K562 (cell line): Measurements from ENCODE around the gene KIF5A. TPM values are rescaled to one million over a fixed set of nuclear protein-coding genes. Genes with fewer than 3 reads are reported as not detected.

Source experiments
- CAMTA2 ChIP-seq: fragments of 250-450 bp; sonication (Bioruptor Pico); conservative IDR thresholded peaks from 2 replicates; pipeline ENCODE4 v1.5.1; 2022
- DNMT1 ChIP-seq: fragments of 450-650 bp; IDR thresholded peaks from 2 replicates; pipeline ENCODE4 v1.6.1; 2016; ENCODE audit warnings: antibody characterized with exemption, mild to moderate bottlenecking
- E2F5 ChIP-seq: sonication (generic); formaldehyde crosslinking; IDR thresholded peaks from 2 replicates; pipeline ENCODE4 v1.8.0; 2022; ENCODE audit warnings: mild to moderate bottlenecking, missing genetic modification reagents
- GABPB1 ChIP-seq: sonication (generic); formaldehyde crosslinking; IDR thresholded peaks from 2 replicates; pipeline ENCODE4 v1.8.0; 2022; ENCODE audit warnings: mild to moderate bottlenecking, missing genetic modification reagents
- GABPB2 ChIP-seq: fragments of 250-450 bp; sonication (Bioruptor Pico); conservative IDR thresholded peaks from 2 replicates; pipeline ENCODE4 v1.5.1; 2021; ENCODE audit warnings: mild to moderate bottlenecking
- GTF2A2 ChIP-seq: IDR thresholded peaks from 2 replicates; pipeline ENCODE4 v1.6.1; 2016; ENCODE audit warnings: mild to moderate bottlenecking, missing genetic modification characterization, missing compliant biosample characterization
- GTF3C2 ChIP-seq: IDR thresholded peaks from 3 replicates; pipeline ENCODE4 v1.6.1; 2011; ENCODE audit warnings: borderline replicate concordance, mild to moderate bottlenecking, moderate library complexity; ENCODE audit not compliant: insufficient read length; ENCODE audit errors: extremely low read depth
- HMGXB4 ChIP-seq: sonication (generic); formaldehyde crosslinking; IDR thresholded peaks from 2 replicates; pipeline ENCODE4 v1.8.1; 2023; ENCODE audit warnings: mild to moderate bottlenecking, missing genetic modification reagents
- KDM1A ChIP-seq, 2 experiments: fragments of 450-650 bp; IDR thresholded peaks; 2 replicates each; pipeline ENCODE4 v1.6.1; 2016; ENCODE audit warnings: mild to moderate bottlenecking in 2 of 2
- KLF1 ChIP-seq: fragments of 450-650 bp; IDR thresholded peaks from 2 replicates; pipeline ENCODE4 v1.6.1; 2016; ENCODE audit warnings: missing genetic modification characterization, missing compliant biosample characterization
- MAX ChIP-seq: sonication (generic); formaldehyde crosslinking; IDR thresholded peaks from 2 replicates; pipeline ENCODE4 v1.9.0; 2022; ENCODE audit warnings: mild to moderate bottlenecking, missing genetic modification reagents
- NR3C1 ChIP-seq: sonication (generic); formaldehyde crosslinking; IDR thresholded peaks from 2 replicates; pipeline ENCODE4 v1.8.1; 2022; ENCODE audit warnings: missing genetic modification reagents
- POLR2B ChIP-seq: fragments of 450-650 bp; IDR thresholded peaks from 2 replicates; pipeline ENCODE4 v1.6.1; 2018; ENCODE audit warnings: low read depth; ENCODE audit not compliant: partially characterized antibody
- PRDM10 ChIP-seq: fragments of 450-650 bp; IDR thresholded peaks from 2 replicates; pipeline ENCODE4 v1.6.1; 2018; ENCODE audit not compliant: partially characterized antibody
- TCFL5 ChIP-seq: fragments of 250-450 bp; sonication (Bioruptor Pico); conservative IDR thresholded peaks from 2 replicates; pipeline ENCODE4 v1.6.1; 2021; ENCODE audit warnings: mild to moderate bottlenecking, moderate library complexity, matching md5 sums
- XRCC4 ChIP-seq: IDR thresholded peaks from one replicate; pipeline ENCODE4 v1.6.1; 2011; ENCODE audit not compliant: insufficient read depth, insufficient read length; ENCODE audit errors: extremely low read depth
- ZNF212 ChIP-seq: fragments of 450-650 bp; formaldehyde crosslinking; IDR thresholded peaks from 2 replicates; pipeline ENCODE4 v1.4.0; 2020; ENCODE audit warnings: mild to moderate bottlenecking
- ZNF41 ChIP-seq: fragments of 250-450 bp; sonication (Bioruptor Pico); conservative IDR thresholded peaks from 2 replicates; pipeline ENCODE4 v1.4.0; 2020; ENCODE audit warnings: mild to moderate bottlenecking
- ZNF785 ChIP-seq: fragments of 250-450 bp; sonication (Bioruptor Pico); IDR thresholded peaks from 2 replicates; pipeline ENCODE4 v1.4.0; 2020; ENCODE audit warnings: mild to moderate bottlenecking
- polyA plus RNA-seq, 8 experiments: library from polyadenylated mRNA; depleted of rRNA in 4 of 8; stranded (reverse) in 5 of 8; unstranded in 3 of 8; fragments of >200 nt; fragmentation: Nextera tagmentation in 2 of 8; fragmentation: Illumina TruSeq in 1 of 8; extraction: Ambion mirVana in 2 of 8; extraction: Trizol in 1 of 8; gene quantifications; 2 replicates each; pipeline versions ENCODE4 v1.2.1 to v1.2.3, GENCODE V29; 2011 to 2014; ENCODE audit warnings: inconsistent platforms in 1 of 8, missing spikeins in 1 of 8
- total RNA-seq, 7 experiments: library from RNA; depleted of rRNA in 6 of 7; stranded (reverse); fragments of >200 nt in 6 of 7; fragmentation: Illumina TruSeq in 2 of 7; extraction: Trizol in 2 of 7; gene quantifications; 2 replicates each; pipeline versions ENCODE4 v1.2.1 to v1.2.3, GENCODE V29; 2011 to 2021; ENCODE audit warnings: low replicate concordance in 1 of 7

KIF5A gene
- total and polyA plus RNA-seq, 9 of the 15 experiments (the other 6 are each of a cell fraction or from before 2014, with no cell fraction given) = 3.4 to 17.7 (median 8.0) TPM

GRCh38 chr12:57520053-57520818 is 29.6 kb upstream of the KIF5A start, which contains the start of gene DDIT3 (continued):
- TF ChIP-seq PRDM10 (no peak), POLR2B (peak; percentile 99), GABPB2 (CRISPR knock-in tag) (no peak; the same call in 1 of the 2 replicates), XRCC4 (no peak), ZNF212 (CRISPR knock-in tag) (no peak), GTF3C2 (no peak), ZNF785 (CRISPR knock-in tag) (no peak), CAMTA2 (CRISPR knock-in tag) (0 out of 2 replicates have a peak, but pooled peaks have one; percentile 21), DNMT1 (0 out of 2 replicates have a peak, but pooled peaks have one; percentile 51), GTF2A2 (peak; percentile 74), E2F5 (CRISPR knock-in tag) (no peak), KLF1 (tag) (no peak), MAX (CRISPR knock-in tag) (no peak), TCFL5 (CRISPR knock-in tag) (no peak), GABPB1 (peak; percentile 68; the same call in 1 of the 2 replicates), HMGXB4 (peak; percentile 80), ZNF41 (CRISPR knock-in tag) (peak; percentile 48; the same call in 1 of the 2 replicates), NR3C1 (no peak), KDM1A (IDR thresholded peaks at IDR 0.05) (peak; percentile 83 to 84)
